Measurements from ENCODE around the gene KLKB1. TPM values are rescaled to one million over a fixed set of nuclear protein-coding genes. Genes with fewer than 3 reads are reported as not detected.

Gene KLKB1
- total RNA-seq, 6 experiments from 2014 or later: 48.1 to 130 (median 75.8) TPM

DNA sequence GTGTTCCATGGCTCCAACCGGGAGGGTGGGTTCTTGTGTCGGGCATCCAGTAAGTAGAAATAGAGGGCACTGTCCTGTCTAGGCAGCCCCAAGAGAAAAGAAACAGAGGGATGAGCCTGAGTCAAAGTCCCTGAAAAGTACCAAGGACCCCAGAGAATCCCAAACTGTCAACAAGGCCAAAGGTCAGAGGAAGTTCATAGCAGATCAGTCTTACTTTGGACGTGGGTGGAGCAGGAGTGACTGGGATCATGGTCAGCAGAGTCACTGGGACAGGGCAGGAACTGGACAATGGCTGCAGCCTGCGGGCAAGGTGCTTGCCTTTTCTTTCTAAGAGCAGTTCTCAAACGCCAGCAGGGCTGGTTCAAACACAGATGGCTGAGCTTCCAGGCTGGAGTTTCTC lies 56.0 kb downstream of the KLKB1 start:
- DNase-seq (no peak), ATAC-seq (peak; percentile 52 to 66 (median 56))
- 17% methylated on average over 1 of the region's 5 CpGs for WGBS (ENCODE audit: insufficient coverage, low coverage, low lambda C conversion rate, missing lambda C conversion rate)
- Histone ChIP-seq H3K27ac (no peak overlapping the region), H3K27me3 (no peaks in the 10 kb centered on the region), H3K4me1 (no peaks in the 10 kb centered on the region), H3K9me3 (no peaks in the 10 kb centered on the region), H3K36me3 (peaks cover 0 to 37% (median 15%) of the 10 kb centered on the region in 4 donors), H3K4me3 (no peak overlapping the region)
- no peak for TF ChIP-seq POLR2A (IDR thresholded peaks at IDR 0.05)
- TF ChIP-seq, protein P1, sequence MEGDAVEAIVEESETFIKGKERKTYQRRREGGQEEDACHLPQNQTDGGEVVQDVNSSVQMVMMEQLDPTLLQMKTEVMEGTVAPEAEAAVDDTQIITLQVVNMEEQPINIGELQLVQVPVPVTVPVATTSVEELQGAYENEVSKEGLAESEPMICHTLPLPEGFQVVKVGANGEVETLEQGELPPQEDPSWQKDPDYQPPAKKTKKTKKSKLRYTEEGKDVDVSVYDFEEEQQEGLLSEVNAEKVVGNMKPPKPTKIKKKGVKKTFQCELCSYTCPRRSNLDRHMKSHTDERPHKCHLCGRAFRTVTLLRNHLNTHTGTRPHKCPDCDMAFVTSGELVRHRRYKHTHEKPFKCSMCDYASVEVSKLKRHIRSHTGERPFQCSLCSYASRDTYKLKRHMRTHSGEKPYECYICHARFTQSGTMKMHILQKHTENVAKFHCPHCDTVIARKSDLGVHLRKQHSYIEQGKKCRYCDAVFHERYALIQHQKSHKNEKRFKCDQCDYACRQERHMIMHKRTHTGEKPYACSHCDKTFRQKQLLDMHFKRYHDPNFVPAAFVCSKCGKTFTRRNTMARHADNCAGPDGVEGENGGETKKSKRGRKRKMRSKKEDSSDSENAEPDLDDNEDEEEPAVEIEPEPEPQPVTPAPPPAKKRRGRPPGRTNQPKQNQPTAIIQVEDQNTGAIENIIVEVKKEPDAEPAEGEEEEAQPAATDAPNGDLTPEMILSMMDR (IDR thresholded peaks at IDR 0.05): no peak
- intact Hi-C loops (cut with DNase I): no loop called here

DNA sequence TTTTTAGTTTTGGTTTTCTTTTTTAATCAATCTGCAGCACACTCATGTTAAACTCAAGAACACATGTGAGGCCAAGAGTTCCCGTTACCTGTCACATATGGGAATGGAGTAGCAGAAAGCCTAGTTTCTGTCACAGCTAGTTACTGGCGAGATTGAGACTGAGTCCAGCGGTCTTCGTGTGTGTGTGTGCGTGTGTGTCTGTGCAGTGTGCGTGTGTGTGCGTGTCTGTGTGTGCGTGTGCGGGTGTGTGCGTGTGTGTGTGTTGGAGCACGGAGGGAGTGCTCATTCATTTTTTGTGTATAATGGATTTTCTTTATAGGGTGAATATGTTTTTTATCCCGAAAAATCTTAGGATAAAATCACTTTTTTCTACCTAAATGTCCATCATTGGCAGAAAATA lies 57.8 kb downstream of the KLKB1 start:
- no peaks in the 10 kb centered on the region for H3K9me3 ChIP-seq
- no peaks in the 10 kb centered on the region for H3K27me3 ChIP-seq
- intact Hi-C loops (cut with DNase I): no loop called here
- no peak overlapping the region for H3K27ac ChIP-seq
- DNase-seq: no peak
- H3K4me3 ChIP-seq: no peak overlapping the region
- no peak for TF ChIP-seq POLR2A (IDR thresholded peaks at IDR 0.05)
- TF ChIP-seq, protein P1 (IDR thresholded peaks at IDR 0.05): no peak
- H3K4me1 ChIP-seq: no peaks in the 10 kb centered on the region
- no peak for ATAC-seq
- WGBS (ENCODE audit: insufficient coverage, low coverage, low lambda C conversion rate, missing lambda C conversion rate): 89% methylated on average over 12 of the region's 12 CpGs
- H3K36me3 ChIP-seq: peaks cover 0 to 36% (median 14%) of the 10 kb centered on the region in 4 donors

DNA sequence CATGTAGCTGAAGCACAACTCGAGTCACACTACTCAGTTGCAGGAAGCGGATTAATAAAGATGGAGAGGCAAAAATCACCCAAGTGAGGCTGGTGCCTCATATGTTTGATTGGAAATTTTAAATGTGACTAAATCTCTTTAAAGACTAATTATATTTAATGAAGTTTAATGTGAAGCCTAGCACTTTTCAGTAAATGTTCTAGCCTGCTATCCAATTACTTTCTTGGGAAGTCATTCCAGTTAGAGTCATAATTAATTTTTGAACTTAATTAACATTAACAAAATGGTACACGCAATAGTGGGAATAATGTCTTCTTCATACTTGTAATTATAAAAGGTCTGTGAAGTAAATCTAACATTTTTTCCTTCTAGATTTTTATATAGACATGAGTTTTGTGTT lies 59.3 kb downstream of the KLKB1 start:
- no peak for TF ChIP-seq POLR2A (IDR thresholded peaks at IDR 0.05)
- TF ChIP-seq, protein P1 (IDR thresholded peaks at IDR 0.05): no peak
- H3K4me3 ChIP-seq: no peak overlapping the region
- H3K4me1 ChIP-seq: no peaks in the 10 kb centered on the region
- no peaks in the 10 kb centered on the region for H3K27me3 ChIP-seq
- peaks cover 0 to 21% (median 6%) of the 10 kb centered on the region in 4 donors for H3K36me3 ChIP-seq
- H3K9me3 ChIP-seq: no peaks in the 10 kb centered on the region
- no peak overlapping the region for H3K27ac ChIP-seq
- intact Hi-C loops (cut with DNase I): no loop called here
- ATAC-seq (no peak), DNase-seq (no peak)
- 90% methylated on average over 3 of the region's 3 CpGs for WGBS (ENCODE audit: insufficient coverage, low coverage, low lambda C conversion rate, missing lambda C conversion rate)

DNA sequence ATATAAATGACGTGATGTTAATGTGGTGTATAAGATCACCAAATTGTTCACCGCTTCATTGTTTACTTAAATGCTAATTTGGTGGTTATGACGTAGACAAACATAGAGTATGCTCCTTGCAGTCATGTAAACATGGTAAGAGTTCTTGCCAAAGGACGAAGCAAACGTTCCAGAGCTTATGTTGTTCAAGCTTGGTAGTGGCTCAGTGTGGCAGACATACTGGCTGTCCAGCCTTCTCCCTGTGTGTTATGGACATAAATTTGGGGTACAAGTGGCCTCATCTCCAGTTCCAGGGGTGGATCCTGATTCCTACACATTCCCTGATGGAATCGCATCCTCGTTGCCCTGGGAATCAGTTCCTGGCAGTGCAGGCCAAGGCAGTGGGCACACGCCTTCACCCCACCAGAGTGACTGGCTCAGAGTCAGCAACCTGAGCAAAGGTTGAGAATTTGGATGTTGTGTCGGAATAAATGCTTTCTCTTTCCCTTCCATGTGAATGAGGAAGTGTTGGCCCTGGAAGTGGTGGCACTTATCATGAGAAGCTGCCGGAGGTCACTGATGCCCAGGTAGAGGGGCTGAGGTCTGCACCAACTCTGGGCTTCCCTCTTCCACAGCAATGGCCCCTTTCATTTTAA lies 64.1 kb downstream of the KLKB1 start:
- Histone ChIP-seq H3K4me3 (no peak overlapping the region), H3K27me3 (no peaks in the 10 kb centered on the region), H3K4me1 (no peaks in the 10 kb centered on the region), H3K27ac (peak overlapping the region in 2 of 3 donors; percentile 24 to 46), H3K9me3 (no peaks in the 10 kb centered on the region), H3K36me3 (peaks cover 0 to 8% (median 4%) of the 10 kb centered on the region in 4 donors)
- ATAC-seq (peak; percentile 79 to 90 (median 84)), DNase-seq (peak in 2 of 3 donors; percentile 38 to 58)
- no peak for TF ChIP-seq POLR2A (IDR thresholded peaks at IDR 0.05)
- TF ChIP-seq, protein P1 (IDR thresholded peaks at IDR 0.05): no peak
- WGBS (ENCODE audit: insufficient coverage, low coverage, low lambda C conversion rate, missing lambda C conversion rate): 46% methylated on average over 8 of the region's 10 CpGs
- intact Hi-C loops (cut with DNase I): loop anchor here (10.0 kb wide), 1 partner anchor 293 kb away; no protein-coding TSS in a partner anchor

All from right lobe of liver (tissue), 6 donors.